Measurements from ENCODE around the gene SLC26A5.
"Not testable (repeated sequence)": the region's sequence is repeated elsewhere in the genome, so short reads cannot be mapped to it uniquely, and the experiment has no call there.

SLC26A5 gene

DNA sequence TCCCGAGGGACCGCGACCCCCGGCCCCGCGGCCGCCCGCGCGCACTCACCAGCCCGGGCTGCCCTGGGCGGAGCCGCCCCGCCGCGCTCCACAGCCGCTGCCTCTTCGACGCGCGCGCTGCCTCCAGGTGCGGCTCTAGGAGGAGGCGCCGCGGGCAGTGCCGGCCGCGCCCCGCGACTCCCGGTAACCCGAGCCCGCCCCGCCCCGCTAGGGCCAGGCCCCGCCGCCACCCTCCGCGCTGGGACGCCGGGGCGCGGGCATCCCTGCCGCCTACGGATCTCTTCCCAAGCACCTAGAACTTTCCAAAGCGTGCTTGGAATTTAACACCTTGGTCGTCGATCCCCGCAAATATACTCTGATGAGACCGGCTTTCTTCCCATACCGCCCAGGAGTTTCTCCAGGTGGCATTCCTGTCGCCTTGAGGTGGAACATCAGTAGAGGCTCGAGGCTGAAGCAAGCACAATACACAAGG, at the start of gene SLC26A5:
Gene SLC26A5 (minus strand): TSS at position 159 of the 472 bp plus-strand sequence. CDS start 24,693 bp downstream, outside the sequence.
- Mint-ChIP-seq H3K27me3 (ENCODE audit: low read depth) (peaks cover 68% of the 10 kb centered on the region), H3K4me3 (peak within 1 kb of the TSS; percentile 76), H3K9me3 (no peaks in the 10 kb centered on the region), H3K27ac (no peak within 1 kb of the TSS), H3K4me1 (ENCODE audit: low read depth) (peaks cover 11% of the 10 kb centered on the region), H3K36me3 (ENCODE audit: low read depth) (no peaks in the 10 kb centered on the region)
- peak; percentile 4 for DNase-seq (ENCODE audit: low spot score)

- no peaks in the 10 kb centered on the region for H3K27me3 Mint-ChIP-seq (ENCODE audit: low read depth)
- no peak for DNase-seq (ENCODE audit: low spot score)
- no peaks in the 10 kb centered on the region for H3K36me3 Mint-ChIP-seq (ENCODE audit: low read depth)
- no peak overlapping the region for H3K27ac Mint-ChIP-seq
- no peak overlapping the region for H3K4me3 Mint-ChIP-seq
- no peaks in the 10 kb centered on the region for H3K9me3 Mint-ChIP-seq
- no peaks in the 10 kb centered on the region for H3K4me1 Mint-ChIP-seq (ENCODE audit: low read depth)
These were observed 41.4 kb upstream of the SLC26A5 start for GRCh38 chr7:103487419-103487818.

- not testable (repeated sequence) for H3K9me3 Mint-ChIP-seq; DNase-seq (ENCODE audit: low spot score); H3K27me3 Mint-ChIP-seq (ENCODE audit: low read depth); H3K36me3 Mint-ChIP-seq (ENCODE audit: low read depth); H3K4me3 Mint-ChIP-seq; H3K4me1 Mint-ChIP-seq (ENCODE audit: low read depth); H3K27ac Mint-ChIP-seq
These were observed 40.9 kb upstream of the SLC26A5 start for GRCh38 chr7:103486873-103487272.

DNA sequence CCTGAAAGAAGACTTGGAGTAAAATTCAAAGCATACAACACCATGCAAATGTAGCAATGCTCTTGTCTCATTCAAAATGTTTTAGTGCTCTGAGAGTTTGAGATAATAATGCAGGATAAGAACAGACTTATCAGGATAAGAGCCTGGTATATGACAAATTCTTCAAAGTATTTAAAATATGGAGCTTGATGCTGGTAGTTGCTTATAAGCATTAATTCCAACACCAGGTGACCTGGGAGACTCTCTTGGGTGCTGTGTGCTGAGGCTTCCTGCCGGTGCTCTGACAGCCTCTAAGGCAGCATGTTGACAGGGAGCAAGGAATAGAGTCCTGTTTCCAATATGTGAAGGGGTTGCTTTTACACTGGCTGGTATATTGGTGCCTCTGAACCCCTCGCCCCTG, 34.8 kb upstream of the SLC26A5 start:
- Mint-ChIP-seq H3K27ac (no peak overlapping the region), H3K4me1 (ENCODE audit: low read depth) (no peaks in the 10 kb centered on the region), H3K9me3 (no peaks in the 10 kb centered on the region), H3K27me3 (ENCODE audit: low read depth) (peaks cover 13% of the 10 kb centered on the region), H3K4me3 (no peak overlapping the region), H3K36me3 (ENCODE audit: low read depth) (no peaks in the 10 kb centered on the region)
- DNase-seq (ENCODE audit: low spot score), result no peak

DNA sequence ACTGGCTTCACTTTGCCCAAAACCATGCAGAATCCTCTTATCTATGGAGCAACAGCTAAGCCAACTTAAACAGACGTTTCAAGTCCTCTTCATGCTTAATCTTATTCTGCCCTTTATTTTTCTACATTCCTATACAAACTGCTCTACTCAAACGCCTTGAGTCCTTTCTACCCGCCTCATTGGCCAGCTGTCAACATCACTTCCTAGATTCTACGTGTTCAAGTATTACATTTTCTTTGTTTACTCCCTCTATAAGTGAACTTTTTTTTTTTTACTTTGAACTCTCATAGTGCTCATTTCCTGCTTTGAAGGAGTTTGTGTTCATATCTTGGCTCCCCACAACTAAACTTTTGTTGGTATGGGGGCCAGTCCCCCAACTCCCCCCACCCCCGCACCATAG, 28.9 kb upstream of the SLC26A5 start:
- Mint-ChIP-seq H3K4me3 (no peak overlapping the region), H3K27ac (no peak overlapping the region), H3K9me3 (no peaks in the 10 kb centered on the region), H3K4me1 (ENCODE audit: low read depth) (no peaks in the 10 kb centered on the region), H3K27me3 (ENCODE audit: low read depth) (peaks cover 23% of the 10 kb centered on the region), H3K36me3 (ENCODE audit: low read depth) (no peaks in the 10 kb centered on the region)
- DNase-seq (ENCODE audit: low spot score), result no peak

GRCh38 chr7:103469095-103469948, 23.3 kb upstream of the SLC26A5 start:
- Mint-ChIP-seq H3K36me3 (ENCODE audit: low read depth) (no peaks in the 10 kb centered on the region), H3K27me3 (ENCODE audit: low read depth) (peaks cover 11% of the 10 kb centered on the region), H3K4me3 (no peak overlapping the region), H3K4me1 (ENCODE audit: low read depth) (no peaks in the 10 kb centered on the region), H3K27ac (no peak overlapping the region), H3K9me3 (no peaks in the 10 kb centered on the region)
- no peak for DNase-seq (ENCODE audit: low spot score)

DNA sequence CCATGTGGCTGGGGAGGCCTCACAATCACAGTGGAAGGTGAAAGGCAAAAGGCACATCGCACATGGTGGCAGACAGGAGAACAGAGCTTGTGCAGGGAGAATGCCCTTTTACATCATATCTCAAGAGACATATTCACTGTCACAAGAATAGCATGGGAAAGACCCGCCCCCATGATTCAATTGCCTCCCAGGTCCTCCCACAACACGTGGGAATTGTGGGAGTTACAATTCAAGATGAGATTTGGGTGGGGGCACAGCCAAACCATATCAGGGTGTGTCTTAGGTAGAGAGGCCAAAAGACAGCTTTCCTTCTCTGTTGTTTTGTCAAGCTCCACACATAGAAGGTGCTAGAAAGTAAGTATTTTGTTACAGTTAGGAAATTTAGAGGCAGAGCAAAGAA, 20.8 kb upstream of the SLC26A5 start:
- Mint-ChIP-seq H3K27me3 (ENCODE audit: low read depth) (peaks cover 5% of the 10 kb centered on the region), H3K36me3 (ENCODE audit: low read depth) (no peaks in the 10 kb centered on the region), H3K9me3 (no peaks in the 10 kb centered on the region), H3K27ac (no peak overlapping the region), H3K4me3 (no peak overlapping the region), H3K4me1 (ENCODE audit: low read depth) (no peaks in the 10 kb centered on the region)
- no peak for DNase-seq (ENCODE audit: low spot score)

- no peaks in the 10 kb centered on the region for H3K4me1 Mint-ChIP-seq (ENCODE audit: low read depth)
- H3K9me3 Mint-ChIP-seq, result no peaks in the 10 kb centered on the region
- no peak for DNase-seq (ENCODE audit: low spot score)
- H3K27me3 Mint-ChIP-seq (ENCODE audit: low read depth), result no peaks in the 10 kb centered on the region
- H3K27ac Mint-ChIP-seq, result no peak overlapping the region
- no peaks in the 10 kb centered on the region for H3K36me3 Mint-ChIP-seq (ENCODE audit: low read depth)
- H3K4me3 Mint-ChIP-seq, result no peak overlapping the region
These were observed 16.4 kb upstream of the SLC26A5 start for GRCh38 chr7:103462358-103462757.

DNA sequence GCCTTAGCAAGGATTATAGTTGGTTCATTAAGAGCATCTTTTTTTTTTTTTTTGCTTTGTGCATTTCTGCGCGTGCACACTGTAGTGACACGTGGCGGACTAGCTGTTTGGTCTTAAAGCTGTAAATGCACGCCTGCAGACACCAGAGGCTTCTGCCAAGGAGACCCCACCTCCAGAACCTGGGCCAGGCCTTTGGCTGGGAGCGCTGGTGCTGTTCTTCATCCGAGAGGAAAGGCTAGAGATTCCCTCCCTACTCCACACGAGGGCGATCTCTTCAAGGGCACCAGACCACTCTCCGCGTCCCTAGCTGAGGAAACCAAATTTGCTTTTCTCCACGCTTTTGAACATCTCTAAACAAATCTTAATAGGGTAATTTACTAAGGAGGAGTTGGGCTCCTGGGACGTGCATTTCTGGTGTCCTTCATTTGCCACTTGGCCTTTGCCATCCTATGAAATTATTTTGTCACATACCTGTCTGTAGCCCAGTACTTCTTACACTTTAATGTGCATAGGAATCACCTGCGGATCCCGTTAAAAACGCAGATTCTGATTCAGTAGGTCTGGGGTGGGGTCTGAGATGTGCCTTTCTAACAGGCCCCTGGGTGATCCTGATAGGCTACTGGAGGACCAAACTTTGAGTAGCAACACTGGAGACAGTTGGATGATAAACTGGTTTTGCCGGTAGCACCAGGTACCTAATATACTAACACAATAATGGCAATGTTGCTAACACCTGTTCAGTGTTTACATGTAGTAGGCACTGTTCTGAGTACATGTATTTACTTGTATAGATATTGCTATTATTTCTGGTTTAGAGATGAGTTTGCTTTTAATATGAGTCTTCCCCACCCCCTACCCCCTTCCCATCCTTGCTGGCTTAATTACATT, 1.3 kb upstream of the SLC26A5 start:
- Mint-ChIP-seq H3K4me3 (peak overlapping the region; percentile 6), H3K9me3 (no peaks in the 10 kb centered on the region), H3K36me3 (ENCODE audit: low read depth) (no peaks in the 10 kb centered on the region), H3K27me3 (ENCODE audit: low read depth) (peaks cover 64% of the 10 kb centered on the region), H3K4me1 (ENCODE audit: low read depth) (peaks cover 11% of the 10 kb centered on the region), H3K27ac (no peak overlapping the region)
- DNase-seq (ENCODE audit: low spot score), result peak; percentile 22

GRCh38 chr7:103445228-103446048, 569 bp downstream of the SLC26A5 start:
- Mint-ChIP-seq H3K36me3 (ENCODE audit: low read depth) (no peaks in the 10 kb centered on the region), H3K4me3 (peak overlapping the region; percentile 76), H3K9me3 (no peaks in the 10 kb centered on the region), H3K27me3 (ENCODE audit: low read depth) (peaks cover 71% of the 10 kb centered on the region), H3K4me1 (ENCODE audit: low read depth) (peaks cover 11% of the 10 kb centered on the region), H3K27ac (no peak overlapping the region)
- no peak for DNase-seq (ENCODE audit: low spot score)

GRCh38 chr7:103439661-103440060, 6.3 kb downstream of the SLC26A5 start:
- no peak overlapping the region for H3K4me3 Mint-ChIP-seq
- no peaks in the 10 kb centered on the region for H3K4me1 Mint-ChIP-seq (ENCODE audit: low read depth)
- no peaks in the 10 kb centered on the region for H3K36me3 Mint-ChIP-seq (ENCODE audit: low read depth)
- no peaks in the 10 kb centered on the region for H3K9me3 Mint-ChIP-seq
- peaks cover 38% of the 10 kb centered on the region for H3K27me3 Mint-ChIP-seq (ENCODE audit: low read depth)
- no peak for DNase-seq (ENCODE audit: low spot score)
- H3K27ac Mint-ChIP-seq, result no peak overlapping the region

DNA sequence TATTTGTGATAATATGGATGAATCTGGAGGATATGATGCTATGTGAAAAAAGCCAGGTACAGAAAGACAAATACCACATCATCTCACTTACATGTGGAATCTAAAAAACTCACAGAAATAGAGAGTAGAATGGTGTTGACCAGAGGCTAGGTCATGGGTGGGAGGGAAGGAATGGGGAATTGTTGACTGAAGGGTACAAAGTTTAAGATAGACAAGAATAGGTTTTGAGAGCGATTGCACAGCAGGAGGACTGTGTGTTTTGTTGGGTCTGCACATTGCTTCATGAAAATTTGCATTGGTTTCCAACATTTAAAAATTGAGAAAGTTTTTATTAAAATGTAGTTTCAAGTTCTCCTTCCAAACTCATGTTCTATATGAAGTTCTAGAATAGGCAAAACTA, 8.4 kb downstream of the SLC26A5 start:
- no peak overlapping the region for H3K27ac Mint-ChIP-seq
- H3K4me3 Mint-ChIP-seq, result no peak overlapping the region
- H3K4me1 Mint-ChIP-seq (ENCODE audit: low read depth), result no peaks in the 10 kb centered on the region
- H3K36me3 Mint-ChIP-seq (ENCODE audit: low read depth), result no peaks in the 10 kb centered on the region
- peaks cover 21% of the 10 kb centered on the region for H3K27me3 Mint-ChIP-seq (ENCODE audit: low read depth)
- DNase-seq (ENCODE audit: low spot score), result no peak
- no peaks in the 10 kb centered on the region for H3K9me3 Mint-ChIP-seq

DNA sequence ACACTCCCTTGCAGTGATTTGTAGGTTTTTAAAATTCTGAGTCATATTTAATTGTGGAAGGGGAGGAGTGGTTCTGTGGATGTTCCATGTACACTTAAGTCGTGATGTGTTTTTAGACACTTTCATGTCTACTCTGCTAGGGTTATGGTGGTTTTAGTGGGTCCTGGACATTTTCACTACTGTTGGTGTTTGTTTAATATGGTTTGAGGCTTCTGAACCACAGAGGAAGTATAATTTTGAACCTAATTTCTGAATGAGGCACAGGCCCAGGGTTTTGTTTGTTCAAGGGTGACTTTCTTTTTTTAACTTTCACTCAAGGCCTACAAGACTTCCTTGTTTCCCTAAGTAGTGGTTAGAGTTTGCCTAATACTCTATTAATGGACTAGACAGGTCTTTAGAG, 13.3 kb downstream of the SLC26A5 start:
- no peak overlapping the region for H3K27ac Mint-ChIP-seq
- no peak for DNase-seq (ENCODE audit: low spot score)
- no peak overlapping the region for H3K4me3 Mint-ChIP-seq
- peaks cover 6% of the 10 kb centered on the region for H3K27me3 Mint-ChIP-seq (ENCODE audit: low read depth)
- no peaks in the 10 kb centered on the region for H3K36me3 Mint-ChIP-seq (ENCODE audit: low read depth)
- H3K9me3 Mint-ChIP-seq, result no peaks in the 10 kb centered on the region
- H3K4me1 Mint-ChIP-seq (ENCODE audit: low read depth), result no peaks in the 10 kb centered on the region

All from T-helper 2 cell treated with Interferon-gamma antibody and Interleukin-4, amounts not matched to agents 5 μg/mL and 100 μg/mL, for 36 hours (primary cell).